Fibroblast of lung (primary cell): ENCODE data around the gene HSPA5.

ENCODE experiments used
- CTCF ChIP-seq, 2 donors: IDR thresholded peaks in 1 of 2; conservative IDR thresholded peaks in 1 of 2; 1 replicate in 1 of 2; 2 replicates in 1 of 2; pipeline ENCODE4 v1.5.1; 2011 to 2012; ENCODE audit warnings: low read length in 2 of 2, control low read depth in 1 of 2, inconsistent platforms in 1 of 2, low read depth in 1 of 2, mild to moderate bottlenecking in 1 of 2
- EZH2 ChIP-seq: IDR thresholded peaks from 2 replicates; pipeline ENCODE4 v1.5.1; 2012; ENCODE audit warnings: low read length, control low read depth, mild to moderate bottlenecking; ENCODE audit errors: missing control alignments

GRCh38 chr9:125258160-125258785 lies 17.1 kb upstream of the HSPA5 start:
- TF ChIP-seq CTCF (conservative IDR thresholded peaks at IDR 0.05 in 1 of 2, IDR thresholded peaks at IDR 0.05 in 1 of 2; ENCODE audit: low read depth in 1 of 2, low read length in 2 of 2) (no peak), EZH2 (no peak)
